Uterus (tissue), 2 donors: ENCODE data around the gene KRTAP1-1.

ENCODE experiments used
- CTCF ChIP-seq, 4 experiments: fragments of 200-600 bp in 2 of 4; fragments of 450-650 bp in 2 of 4; sonication (generic) in 2 of 4; IDR thresholded peaks; one replicate each; pipeline ENCODE4 v1.5.1; 2016 to 2019; ENCODE audit warnings: antibody characterized with exemption in 4 of 4, mild to moderate bottlenecking in 2 of 4, moderate library complexity in 1 of 4
- POLR2A ChIP-seq, 2 donors: fragments of 450-650 bp; IDR thresholded peaks; one replicate each; pipeline ENCODE4 v1.6.1; 2016; ENCODE audit warnings: antibody characterized with exemption in 2 of 2, mild to moderate bottlenecking in 1 of 2, moderate library complexity in 1 of 2

- TF ChIP-seq CTCF (IDR thresholded peaks at IDR 0.05): no peak
- TF ChIP-seq POLR2A (IDR thresholded peaks at IDR 0.05): no peak
Measured at GRCh38 chr17:41076788-41077187, 35.5 kb upstream of the KRTAP1-1 start.
